Activated CD8-positive, alpha-beta T cell treated with anti-CD3 and anti-CD28 coated beads for 36 hours (primary cell): ENCODE data around the gene HOXB5. TPM values are rescaled to one million over a fixed set of nuclear protein-coding genes. Genes with fewer than 3 reads are reported as not detected.

Experiments used
- ATAC-seq: fragments of 200-7000 bp; cut with Tn5 transposase; one replicate; pipeline ENCODE4 v1.10.0; 2021; ENCODE audit warnings: mild to moderate bottlenecking, moderate library complexity
- CTCF ChIA-PET: fragments of 350-600 bp; sonication (Branson Sonifier 250); formaldehyde crosslinking; loops from one replicate; lab custom pipeline; 2021; ENCODE audit warnings: antibody characterized with exemption; lab: Charles Lee
- POLR2A ChIA-PET: fragments of 350-600 bp; sonication (Branson Sonifier 250); formaldehyde crosslinking; loops from one replicate; lab custom pipeline; 2021; ENCODE audit warnings: antibody characterized with exemption; lab: Charles Lee
- DNase-seq: peaks from one replicate; pipeline ENCODE4 v3.0.0-alpha.2; 2020
- H3K27ac Mint-ChIP-seq: one replicate; pipeline ENCODE4 v1.8.0; 2021; ENCODE audit warnings: mild to moderate bottlenecking, mixed read lengths
- H3K27me3 Mint-ChIP-seq: one replicate; pipeline ENCODE4 v1.8.0; 2021; ENCODE audit warnings: mixed read lengths
- H3K36me3 Mint-ChIP-seq: one replicate; pipeline ENCODE4 v1.8.0; 2021; ENCODE audit warnings: low read depth, mixed read lengths
- H3K4me1 Mint-ChIP-seq: one replicate; pipeline ENCODE4 v1.8.0; 2021; ENCODE audit warnings: low read depth, mixed read lengths
- H3K4me3 Mint-ChIP-seq: one replicate; pipeline ENCODE4 v1.8.0; 2021; ENCODE audit warnings: mild to moderate bottlenecking, moderate library complexity, mixed read lengths
- H3K9me3 Mint-ChIP-seq: one replicate; pipeline ENCODE4 v1.8.0; 2021; ENCODE audit warnings: mixed read lengths
- intact Hi-C: fragments of 100-400 bp; cut with micrococcal nuclease; formaldehyde crosslinking; loops from one replicate; pipeline ENCODE4 v1.10.0; 2022
- total RNA-seq, 2 experiments: library from RNA; stranded (reverse); gene quantifications; one replicate each; pipeline ENCODE4 v1.2.3, GENCODE V29; 2021
- TF ChIP-seq, protein P1 (sequence below): fragments of 200-600 bp; IDR thresholded peaks from one replicate; pipeline ENCODE4 v1.8.0; 2022; ENCODE audit warnings: antibody characterized with exemption, mild to moderate bottlenecking

Gene HOXB5
- total RNA-seq, result not detected

DNA sequence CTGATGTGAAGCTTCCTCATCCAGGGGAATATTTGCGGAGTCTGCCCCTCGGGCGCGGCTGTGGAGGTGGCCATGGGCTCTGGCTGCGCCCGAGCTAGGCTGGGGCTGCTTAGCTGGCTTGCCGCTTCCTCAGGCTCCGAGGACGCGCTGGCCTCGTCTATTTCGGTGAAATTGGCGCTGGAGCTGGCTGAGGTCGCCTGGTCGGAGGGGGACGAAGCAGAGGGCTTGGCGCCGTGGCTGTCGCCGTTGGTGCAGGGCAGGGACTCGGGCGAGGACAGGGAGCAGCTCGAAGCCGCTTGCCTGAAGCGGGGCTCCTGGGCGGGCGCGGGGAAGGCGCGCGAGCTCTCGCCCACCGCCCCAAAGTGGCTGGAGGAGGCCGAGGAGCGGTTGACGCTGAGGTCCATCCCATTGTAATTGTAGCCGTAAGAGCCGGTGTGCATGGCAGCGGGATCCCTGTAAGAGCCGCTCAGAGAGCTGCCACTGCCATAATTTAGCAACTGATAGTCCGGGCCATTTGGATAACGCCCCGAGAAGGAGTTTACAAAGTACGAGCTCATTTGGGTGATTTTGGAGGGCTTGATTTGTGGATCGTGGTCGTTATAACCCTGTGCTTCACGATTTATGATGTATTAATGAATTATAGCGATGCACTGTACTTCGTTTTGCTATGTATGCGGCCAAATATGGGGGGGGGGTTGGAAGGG, at the start of gene HOXB5:
Gene HOXB5 (minus strand): TSS at position 654 of the 704 bp plus-strand sequence. CDS start 97 bp downstream, at position 557.
- ChIA-PET POLR2A (interaction anchor here (0.5 to 0.9 kb wide), 3 partner anchors 33 to 300 kb away, joined by 3 read pairs; partner anchors contain the start of gene HOXB9), CTCF (interaction anchor here (0.6 to 5.7 kb wide), 86 partner anchors 14 to 567 kb away, joined by 3 to 59 read pairs (median 5); partner anchors contain the start of genes HOXB4, HOXB6, HOXB8 and HOXB9)
- Mint-ChIP-seq H3K27ac (no peak within 1 kb of the TSS), H3K27me3 (peaks cover 77% of the 10 kb centered on the region), H3K4me3 (peak within 1 kb of the TSS; percentile 67), H3K36me3 (no peaks in the 10 kb centered on the region), H3K4me1 (peaks cover 34% of the 10 kb centered on the region), H3K9me3 (no peaks in the 10 kb centered on the region)
- intact Hi-C loops, result no loop called here
- DNase-seq (peak; percentile 40), ATAC-seq (no peak)
- TF ChIP-seq, protein P1, sequence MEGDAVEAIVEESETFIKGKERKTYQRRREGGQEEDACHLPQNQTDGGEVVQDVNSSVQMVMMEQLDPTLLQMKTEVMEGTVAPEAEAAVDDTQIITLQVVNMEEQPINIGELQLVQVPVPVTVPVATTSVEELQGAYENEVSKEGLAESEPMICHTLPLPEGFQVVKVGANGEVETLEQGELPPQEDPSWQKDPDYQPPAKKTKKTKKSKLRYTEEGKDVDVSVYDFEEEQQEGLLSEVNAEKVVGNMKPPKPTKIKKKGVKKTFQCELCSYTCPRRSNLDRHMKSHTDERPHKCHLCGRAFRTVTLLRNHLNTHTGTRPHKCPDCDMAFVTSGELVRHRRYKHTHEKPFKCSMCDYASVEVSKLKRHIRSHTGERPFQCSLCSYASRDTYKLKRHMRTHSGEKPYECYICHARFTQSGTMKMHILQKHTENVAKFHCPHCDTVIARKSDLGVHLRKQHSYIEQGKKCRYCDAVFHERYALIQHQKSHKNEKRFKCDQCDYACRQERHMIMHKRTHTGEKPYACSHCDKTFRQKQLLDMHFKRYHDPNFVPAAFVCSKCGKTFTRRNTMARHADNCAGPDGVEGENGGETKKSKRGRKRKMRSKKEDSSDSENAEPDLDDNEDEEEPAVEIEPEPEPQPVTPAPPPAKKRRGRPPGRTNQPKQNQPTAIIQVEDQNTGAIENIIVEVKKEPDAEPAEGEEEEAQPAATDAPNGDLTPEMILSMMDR, result no peak

DNA sequence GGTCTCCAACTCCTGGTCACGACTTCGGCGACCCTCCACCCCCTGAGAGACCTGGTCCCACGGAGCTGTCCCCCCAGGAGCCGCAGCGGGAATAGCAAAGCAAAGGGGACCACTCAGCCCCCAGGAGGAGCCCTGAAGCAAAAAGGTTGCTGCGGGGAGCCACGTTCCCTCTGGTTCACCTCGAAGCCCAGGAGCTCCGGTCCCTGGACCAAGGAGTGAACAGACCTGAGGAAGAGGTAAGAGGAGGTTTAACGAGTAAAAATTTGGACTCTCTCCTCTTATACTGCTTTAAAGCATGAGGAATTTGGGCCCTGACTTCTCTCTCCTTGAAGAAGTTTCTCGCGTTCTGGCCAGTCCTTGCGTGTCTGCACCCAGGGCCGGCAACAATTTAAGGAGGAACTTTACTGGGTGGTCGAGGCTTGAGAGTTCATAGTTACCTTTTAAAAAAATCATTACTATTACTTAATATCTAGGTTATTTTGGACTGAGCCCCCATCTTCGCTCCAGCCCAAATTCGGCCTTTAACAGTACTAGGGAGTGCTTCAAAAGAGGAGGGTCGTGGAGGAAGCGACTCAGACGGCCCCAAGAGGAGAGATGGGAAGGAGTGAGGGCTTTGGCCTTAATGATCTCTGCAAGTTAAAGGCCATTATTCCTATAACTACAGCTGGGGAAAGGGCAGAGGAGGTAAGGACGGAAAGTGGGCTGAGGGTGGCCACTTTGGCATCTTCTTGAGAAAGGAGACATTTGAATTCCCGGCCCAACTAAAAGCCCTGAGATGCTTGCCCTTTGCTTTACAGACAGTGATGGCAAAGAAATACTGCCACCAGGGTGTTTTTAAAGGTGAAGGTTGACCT, 49.5 kb upstream of the HOXB5 start:
- H3K36me3 Mint-ChIP-seq, result no peaks in the 10 kb centered on the region
- CTCF ChIA-PET, result interaction anchor here (0.7 to 2.0 kb wide), 5 partner anchors 7 to 236 kb away, joined by 3 to 8 read pairs (median 4); no protein-coding TSS in a partner anchor

DNA sequence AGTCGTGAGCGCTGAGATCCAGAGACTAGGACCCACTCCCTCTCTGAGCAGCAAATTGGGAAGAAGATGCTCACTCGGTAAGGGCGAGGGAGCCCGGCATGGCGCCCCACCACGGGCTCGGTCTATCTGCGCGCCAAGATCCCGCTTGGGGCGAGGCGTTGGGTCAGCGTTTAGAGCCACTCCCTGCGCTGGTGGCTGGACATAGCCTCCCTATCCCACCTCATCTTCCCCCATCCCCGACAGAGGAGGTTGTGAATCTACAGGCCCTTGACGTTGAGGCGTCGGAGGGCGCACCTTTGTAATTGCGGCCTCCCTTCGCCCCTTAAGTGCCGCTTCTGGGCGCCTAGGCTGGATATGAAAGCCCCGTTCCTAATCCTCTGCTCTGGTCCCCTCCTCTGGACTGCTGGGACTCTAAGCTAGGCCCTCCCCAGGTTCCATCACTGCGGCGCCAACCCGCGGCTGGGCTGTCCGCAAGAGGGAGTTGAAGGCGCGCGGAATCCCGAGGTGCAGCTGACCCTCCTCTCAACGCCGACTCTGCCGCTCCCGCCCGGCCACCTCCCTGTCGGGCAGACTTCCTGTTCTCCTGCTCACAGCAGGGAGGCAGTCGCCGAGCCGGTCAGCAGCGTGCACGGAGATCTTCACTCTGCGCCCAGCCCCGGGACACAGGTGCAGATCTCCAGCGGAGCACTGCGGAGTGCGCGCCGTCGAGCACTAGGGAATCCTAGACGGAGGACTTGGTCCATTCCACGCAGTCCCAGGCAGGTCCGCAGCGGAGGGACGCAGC, 48.7 kb upstream of the HOXB5 start:
- peaks cover 12% of the 10 kb centered on the region for H3K4me1 Mint-ChIP-seq
- intact Hi-C loops, result no loop called here
- ATAC-seq (no peak), DNase-seq (no peak)
- POLR2A ChIA-PET, result no interaction called here
- no peaks in the 10 kb centered on the region for H3K9me3 Mint-ChIP-seq
- no peak overlapping the region for H3K4me3 Mint-ChIP-seq
- CTCF ChIA-PET, result interaction anchor here (1.1 kb wide), 1 partner anchor 10 kb away, joined by 4 read pairs; no protein-coding TSS in a partner anchor
- H3K27ac Mint-ChIP-seq, result no peak overlapping the region
- peaks cover 78% of the 10 kb centered on the region for H3K27me3 Mint-ChIP-seq
- TF ChIP-seq, protein P1, result no peak
- H3K36me3 Mint-ChIP-seq, result no peaks in the 10 kb centered on the region

More for the DNA sequence above, 49.5 kb upstream of the HOXB5 start:
- intact Hi-C loops, result no loop called here
- TF ChIP-seq, protein P1, result no peak
- Mint-ChIP-seq H3K9me3 (no peaks in the 10 kb centered on the region), H3K27ac (no peak overlapping the region), H3K4me3 (no peak overlapping the region), H3K27me3 (peaks cover 76% of the 10 kb centered on the region), H3K4me1 (peaks cover 16% of the 10 kb centered on the region)
- DNase-seq, result no peak
- POLR2A ChIA-PET, result no interaction called here
- no peak for ATAC-seq

DNA sequence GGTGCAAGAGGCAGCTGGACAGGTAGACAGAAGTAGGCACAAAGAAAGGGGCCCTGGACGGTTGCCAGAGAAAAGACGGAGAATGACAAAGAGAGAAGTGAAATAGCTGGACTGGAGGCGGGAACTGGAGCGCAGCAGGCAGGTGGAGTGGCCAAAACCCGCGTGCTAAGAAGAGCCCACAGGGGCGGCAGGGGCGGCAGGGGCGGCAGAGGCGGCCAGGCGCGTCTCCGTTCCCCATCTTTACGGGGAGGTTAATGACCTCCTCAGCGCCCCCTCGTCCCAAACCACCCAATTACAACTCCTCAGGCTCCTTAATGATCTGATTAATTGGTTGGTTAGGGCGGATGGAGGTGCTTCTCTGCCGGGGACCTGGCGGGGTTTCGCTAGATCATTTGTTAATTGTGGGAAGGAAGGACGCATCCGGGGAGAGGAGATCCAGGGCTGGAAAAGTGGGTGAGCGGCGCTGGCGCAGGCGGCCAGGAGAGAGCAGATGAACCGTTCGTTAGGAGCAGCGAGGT, 48.0 kb upstream of the HOXB5 start:
- ChIA-PET POLR2A (no interaction called here), CTCF (interaction anchor here (0.9 to 1.8 kb wide), 2 partner anchors 37 to 82 kb away, joined by 4 read pairs; no protein-coding TSS in a partner anchor)
- DNase-seq (peak; percentile 28), ATAC-seq (no peak)
- no peak overlapping the region for H3K4me3 Mint-ChIP-seq
- H3K27ac Mint-ChIP-seq, result no peak overlapping the region
- intact Hi-C loops, result no loop called here
- H3K4me1 Mint-ChIP-seq, result peaks cover 12% of the 10 kb centered on the region
- H3K36me3 Mint-ChIP-seq, result no peaks in the 10 kb centered on the region
- H3K27me3 Mint-ChIP-seq, result peaks cover 82% of the 10 kb centered on the region
- TF ChIP-seq, protein P1, result no peak
- H3K9me3 Mint-ChIP-seq, result no peaks in the 10 kb centered on the region
